Lower lobe of right lung (tissue), 2 donors: ENCODE results near the gene STX2. TPM values are rescaled to one million over a fixed set of nuclear protein-coding genes. Genes with fewer than 3 reads are reported as not detected.

Source experiments
- ATAC-seq, 2 donors: fragments of 200-7000 bp; cut with Tn5 transposase; one replicate each; pipeline ENCODE4 v1.9.1; 2020 to 2022; ENCODE audit warnings: mild to moderate bottlenecking in 2 of 2, moderate library complexity in 2 of 2
- DNase-seq: peaks from one replicate; pipeline ENCODE4 v3.0.0-alpha.2; 2020
- H3K27ac ChIP-seq: fragments of 200-600 bp; one replicate; pipeline ENCODE4 v1.8.0; 2022
- H3K27me3 ChIP-seq: fragments of 200-600 bp; one replicate; pipeline ENCODE4 v1.8.0; 2022; ENCODE audit warnings: low read depth
- H3K36me3 ChIP-seq: fragments of 200-600 bp; one replicate; pipeline ENCODE4 v1.8.0; 2022; ENCODE audit warnings: mild to moderate bottlenecking
- H3K4me1 ChIP-seq: fragments of 200-600 bp; one replicate; pipeline ENCODE4 v1.8.0; 2022
- H3K4me3 ChIP-seq: fragments of 200-600 bp; one replicate; pipeline ENCODE4 v1.8.0; 2022; ENCODE audit warnings: mild to moderate bottlenecking
- H3K9me3 ChIP-seq: fragments of 200-600 bp; one replicate; pipeline ENCODE4 v1.8.0; 2022
- intact Hi-C: fragments of 100-400 bp; cut with DNase I; formaldehyde crosslinking; loops from one replicate; pipeline ENCODE4 v1.11.0; 2022
- total RNA-seq: library from RNA; stranded (reverse); fragmentation: NEBNext Ultra II Directional; extraction: Animal tissue kit (Norgen Biotek cat#: 25700); gene quantifications from one replicate; pipeline ENCODE4 v1.2.1, GENCODE V29; 2021
- TF ChIP-seq, protein P1 (sequence below): fragments of 200-600 bp; IDR thresholded peaks from one replicate; pipeline ENCODE4 v1.8.0; 2022; ENCODE audit warnings: antibody characterized with exemption, mild to moderate bottlenecking
- donor health status: DM: no; HTN: yes; CAD: no; lungs with severe emphysema.

The STX2 gene
- total RNA-seq, 1 donor from 2014 or later: 24.6 TPM

DNA sequence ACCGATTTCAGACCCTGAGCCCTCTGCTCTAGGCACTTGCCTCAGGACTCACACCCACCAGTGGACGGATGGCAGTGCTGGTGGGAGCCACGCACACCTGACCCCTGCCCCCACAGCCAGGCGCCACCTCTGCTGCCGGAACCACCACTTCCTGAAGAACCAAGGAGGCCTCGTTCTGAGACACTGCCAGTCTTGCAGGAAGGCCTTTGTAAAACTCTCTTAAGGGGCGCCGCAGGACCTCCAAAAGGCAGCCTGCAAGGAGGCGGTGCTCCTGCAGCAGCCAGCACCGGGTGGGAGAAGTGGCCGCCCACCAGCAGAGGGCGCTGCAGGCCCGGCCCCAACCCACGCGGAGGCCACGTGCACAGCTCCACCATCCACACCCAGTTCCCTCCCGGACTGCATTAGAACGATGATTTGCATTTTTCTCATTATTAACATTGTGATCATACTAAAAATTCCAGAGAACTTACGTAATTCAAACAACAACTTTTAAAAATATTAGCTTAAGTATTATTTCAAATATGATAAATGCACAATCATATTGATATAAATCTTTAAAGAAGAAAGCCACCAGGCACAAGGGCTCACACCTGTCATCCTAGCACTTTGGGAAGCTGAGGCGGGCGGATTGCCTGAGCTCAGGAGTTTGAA, 12.8 kb downstream of the STX2 start:
- Histone ChIP-seq H3K4me1 (peaks cover 11% of the 10 kb centered on the region), H3K9me3 (no peaks in the 10 kb centered on the region), H3K27ac (peak overlapping the region; percentile 39), H3K27me3 (no peaks in the 10 kb centered on the region), H3K36me3 (peaks cover 32% of the 10 kb centered on the region), H3K4me3 (no peak overlapping the region)
- ATAC-seq (peak; percentile 91 to 94), DNase-seq (peak; percentile 69)
- intact Hi-C loops: no loop called here
- TF ChIP-seq, protein P1, sequence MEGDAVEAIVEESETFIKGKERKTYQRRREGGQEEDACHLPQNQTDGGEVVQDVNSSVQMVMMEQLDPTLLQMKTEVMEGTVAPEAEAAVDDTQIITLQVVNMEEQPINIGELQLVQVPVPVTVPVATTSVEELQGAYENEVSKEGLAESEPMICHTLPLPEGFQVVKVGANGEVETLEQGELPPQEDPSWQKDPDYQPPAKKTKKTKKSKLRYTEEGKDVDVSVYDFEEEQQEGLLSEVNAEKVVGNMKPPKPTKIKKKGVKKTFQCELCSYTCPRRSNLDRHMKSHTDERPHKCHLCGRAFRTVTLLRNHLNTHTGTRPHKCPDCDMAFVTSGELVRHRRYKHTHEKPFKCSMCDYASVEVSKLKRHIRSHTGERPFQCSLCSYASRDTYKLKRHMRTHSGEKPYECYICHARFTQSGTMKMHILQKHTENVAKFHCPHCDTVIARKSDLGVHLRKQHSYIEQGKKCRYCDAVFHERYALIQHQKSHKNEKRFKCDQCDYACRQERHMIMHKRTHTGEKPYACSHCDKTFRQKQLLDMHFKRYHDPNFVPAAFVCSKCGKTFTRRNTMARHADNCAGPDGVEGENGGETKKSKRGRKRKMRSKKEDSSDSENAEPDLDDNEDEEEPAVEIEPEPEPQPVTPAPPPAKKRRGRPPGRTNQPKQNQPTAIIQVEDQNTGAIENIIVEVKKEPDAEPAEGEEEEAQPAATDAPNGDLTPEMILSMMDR: peak; percentile 84

DNA sequence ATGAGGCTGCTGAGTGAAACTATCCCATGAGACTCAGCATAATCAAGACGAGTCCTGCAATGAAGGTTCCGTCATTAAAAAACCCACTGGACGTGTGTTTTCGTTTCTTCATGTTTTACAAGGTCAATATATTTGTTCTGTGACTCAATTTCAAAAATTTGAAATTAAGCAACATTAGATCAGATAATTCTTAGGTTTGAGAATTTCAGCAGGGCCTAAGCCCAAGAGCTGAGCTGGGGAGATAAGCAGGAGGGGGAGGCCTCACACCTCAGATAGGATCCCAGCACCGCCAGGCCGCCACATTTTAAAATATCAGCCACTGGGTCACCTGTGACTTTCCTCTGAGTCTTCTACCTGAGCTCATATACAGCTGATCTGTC, 13.3 kb downstream of the STX2 start:
- ATAC-seq (peak in 1 of 2 donors; percentile 21), DNase-seq (no peak)
- peak overlapping the region; percentile 39 for H3K27ac ChIP-seq
- TF ChIP-seq, protein P1: no peak
- intact Hi-C loops: no loop called here
- peaks cover 11% of the 10 kb centered on the region for H3K4me1 ChIP-seq
- no peaks in the 10 kb centered on the region for H3K9me3 ChIP-seq
- peaks cover 38% of the 10 kb centered on the region for H3K36me3 ChIP-seq
- no peak overlapping the region for H3K4me3 ChIP-seq
- H3K27me3 ChIP-seq: no peaks in the 10 kb centered on the region

DNA sequence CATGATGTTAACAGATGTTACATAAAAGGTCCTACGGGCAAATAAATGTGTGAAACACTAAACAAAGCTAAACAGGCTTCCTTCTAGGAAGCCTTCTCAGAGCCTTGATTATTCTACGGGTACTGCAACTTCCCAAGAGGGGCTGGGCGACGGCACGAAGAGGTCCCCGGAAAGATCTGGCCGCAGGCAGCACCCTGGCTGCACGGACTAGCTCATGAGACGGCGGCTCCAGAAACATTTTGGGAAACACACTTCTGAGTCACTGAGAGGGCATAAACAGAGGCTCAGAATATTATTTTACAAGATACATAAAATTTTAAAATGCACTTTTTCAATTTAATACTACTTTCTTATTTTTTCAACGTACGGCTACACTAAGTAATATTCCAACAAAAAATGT, 19.4 kb downstream of the STX2 start:
- Histone ChIP-seq H3K27me3 (no peaks in the 10 kb centered on the region), H3K9me3 (no peaks in the 10 kb centered on the region), H3K27ac (no peak overlapping the region), H3K4me3 (no peak overlapping the region), H3K36me3 (peaks cover 49% of the 10 kb centered on the region), H3K4me1 (peaks cover 13% of the 10 kb centered on the region)
- intact Hi-C loops: no loop called here
- DNase-seq (no peak), ATAC-seq (no peak)
- TF ChIP-seq, protein P1: no peak

DNA sequence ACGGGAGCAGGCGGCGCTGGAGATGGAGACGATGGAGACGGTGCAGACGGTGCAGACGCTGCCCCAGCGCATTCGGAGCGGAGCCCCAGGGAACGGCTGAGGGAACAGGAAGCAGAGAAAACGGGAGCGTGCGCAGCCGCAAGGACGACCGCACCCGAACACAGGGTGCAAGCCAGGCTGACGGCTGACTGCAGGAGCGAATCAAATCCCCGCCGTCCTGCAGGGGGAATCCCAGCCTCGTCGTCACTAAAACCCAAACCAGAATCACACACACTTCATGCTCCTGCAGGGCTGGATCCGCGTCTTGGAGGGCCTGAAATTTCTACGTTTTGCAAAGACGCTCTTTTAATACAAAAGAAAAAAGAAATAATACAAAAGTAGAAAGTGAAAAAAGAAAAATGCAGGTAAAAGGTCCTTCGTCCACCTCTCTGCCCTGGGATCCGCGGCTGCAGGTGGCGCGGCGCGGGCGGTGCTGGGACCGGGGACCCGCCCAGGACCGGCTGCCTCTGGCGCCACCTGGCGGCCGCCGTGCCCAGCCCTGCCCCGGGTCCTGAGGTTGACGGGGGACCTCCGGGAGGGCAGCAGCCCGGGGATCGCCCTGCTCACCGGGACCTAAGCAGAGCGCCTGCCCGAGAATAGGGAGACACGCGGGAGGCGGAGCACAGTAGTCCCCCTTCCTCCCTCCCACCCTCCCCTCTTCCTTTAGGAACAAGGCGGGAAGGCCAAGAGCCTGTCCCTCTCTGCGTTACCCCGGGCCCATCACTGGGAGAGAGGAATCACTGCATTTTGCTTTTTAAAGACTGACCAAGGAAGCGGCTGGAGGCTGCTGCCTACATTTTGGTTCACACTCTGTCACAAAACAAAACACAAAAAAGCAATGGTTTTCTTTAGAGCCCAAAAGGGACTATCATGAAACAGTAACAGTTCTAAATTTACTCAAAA, 20.1 kb downstream of the STX2 start:
- peak; percentile 84 for DNase-seq
- H3K4me1 ChIP-seq: peaks cover 13% of the 10 kb centered on the region
- H3K9me3 ChIP-seq: no peaks in the 10 kb centered on the region
- peak; percentile 95 to 98 for ATAC-seq
- H3K4me3 ChIP-seq: peak overlapping the region; percentile 66
- TF ChIP-seq, protein P1: peak; percentile 96
- H3K27ac ChIP-seq: peak overlapping the region; percentile 58
- intact Hi-C loops: no loop called here
- H3K36me3 ChIP-seq: peaks cover 48% of the 10 kb centered on the region
- H3K27me3 ChIP-seq: no peaks in the 10 kb centered on the region

DNA sequence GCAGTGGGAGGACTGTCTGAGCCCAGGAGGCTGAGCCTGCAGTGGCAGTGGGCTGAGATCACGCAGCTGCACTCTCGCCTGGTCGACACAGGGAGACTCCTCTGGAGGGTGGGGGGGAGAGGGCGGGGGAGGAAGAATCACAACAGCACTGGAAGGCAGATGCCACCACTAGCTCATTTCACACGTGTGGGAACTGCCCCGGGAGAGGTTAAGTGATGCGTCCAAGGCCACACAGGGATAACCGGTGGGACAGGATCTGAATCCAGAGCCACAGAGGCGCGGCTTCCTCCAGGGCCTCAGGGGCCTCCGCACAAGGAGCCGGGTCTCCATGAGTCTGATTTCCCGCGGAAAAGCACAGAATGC, 20.8 kb downstream of the STX2 start:
- TF ChIP-seq, protein P1: no peak
- ATAC-seq (peak; percentile 31 to 37), DNase-seq (no peak)
- peaks cover 48% of the 10 kb centered on the region for H3K36me3 ChIP-seq
- H3K4me1 ChIP-seq: peaks cover 13% of the 10 kb centered on the region
- H3K4me3 ChIP-seq: peak overlapping the region; percentile 66
- no peak overlapping the region for H3K27ac ChIP-seq
- H3K9me3 ChIP-seq: no peaks in the 10 kb centered on the region
- H3K27me3 ChIP-seq: no peaks in the 10 kb centered on the region
- intact Hi-C loops: no loop called here
